Superior temporal gyrus (tissue), 1 donor: ENCODE data around the gene SOCS6.
"Not testable (repeated sequence)": the region's sequence is repeated elsewhere in the genome, so short reads cannot be mapped to it uniquely, and the experiment has no call there.

Experiments
- DNase-seq: peaks from one replicate; pipeline ENCODE4 v3.0.0-alpha.2; 2016; ENCODE audit errors: extremely low spot score

SOCS6 gene, protein sequence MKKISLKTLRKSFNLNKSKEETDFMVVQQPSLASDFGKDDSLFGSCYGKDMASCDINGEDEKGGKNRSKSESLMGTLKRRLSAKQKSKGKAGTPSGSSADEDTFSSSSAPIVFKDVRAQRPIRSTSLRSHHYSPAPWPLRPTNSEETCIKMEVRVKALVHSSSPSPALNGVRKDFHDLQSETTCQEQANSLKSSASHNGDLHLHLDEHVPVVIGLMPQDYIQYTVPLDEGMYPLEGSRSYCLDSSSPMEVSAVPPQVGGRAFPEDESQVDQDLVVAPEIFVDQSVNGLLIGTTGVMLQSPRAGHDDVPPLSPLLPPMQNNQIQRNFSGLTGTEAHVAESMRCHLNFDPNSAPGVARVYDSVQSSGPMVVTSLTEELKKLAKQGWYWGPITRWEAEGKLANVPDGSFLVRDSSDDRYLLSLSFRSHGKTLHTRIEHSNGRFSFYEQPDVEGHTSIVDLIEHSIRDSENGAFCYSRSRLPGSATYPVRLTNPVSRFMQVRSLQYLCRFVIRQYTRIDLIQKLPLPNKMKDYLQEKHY

DNA sequence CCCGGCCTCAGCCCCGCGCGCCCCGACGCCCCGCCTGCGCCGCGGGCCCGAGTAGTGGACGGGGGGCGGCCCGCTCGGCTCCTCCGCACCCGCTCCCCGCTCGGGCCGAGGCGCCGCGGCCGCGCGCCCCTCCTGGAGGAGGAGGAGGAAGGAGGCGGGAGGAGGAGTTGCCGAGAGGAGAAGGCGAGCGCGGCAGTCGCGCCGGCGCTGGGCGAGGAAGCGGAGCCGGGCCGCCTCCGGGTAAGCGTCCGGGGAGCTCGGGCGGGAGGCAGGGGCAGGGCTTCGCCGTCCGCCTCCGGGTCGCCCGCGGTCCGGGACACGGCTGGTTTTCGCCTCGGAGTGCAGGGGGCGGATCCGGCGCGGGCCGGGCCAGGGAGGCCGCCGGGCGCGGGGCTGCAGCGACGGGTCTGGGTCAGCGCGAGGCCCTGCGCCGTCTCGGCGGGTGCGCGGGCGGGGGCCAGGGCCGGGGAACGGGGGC lies at the start of gene SOCS6:
Gene SOCS6, plus strand, starts transcription at position 195 of the 478 bp plus-strand sequence. CDS start 35,624 bp downstream, outside the sequence.
- DNase-seq, result peak; percentile 39

DNA sequence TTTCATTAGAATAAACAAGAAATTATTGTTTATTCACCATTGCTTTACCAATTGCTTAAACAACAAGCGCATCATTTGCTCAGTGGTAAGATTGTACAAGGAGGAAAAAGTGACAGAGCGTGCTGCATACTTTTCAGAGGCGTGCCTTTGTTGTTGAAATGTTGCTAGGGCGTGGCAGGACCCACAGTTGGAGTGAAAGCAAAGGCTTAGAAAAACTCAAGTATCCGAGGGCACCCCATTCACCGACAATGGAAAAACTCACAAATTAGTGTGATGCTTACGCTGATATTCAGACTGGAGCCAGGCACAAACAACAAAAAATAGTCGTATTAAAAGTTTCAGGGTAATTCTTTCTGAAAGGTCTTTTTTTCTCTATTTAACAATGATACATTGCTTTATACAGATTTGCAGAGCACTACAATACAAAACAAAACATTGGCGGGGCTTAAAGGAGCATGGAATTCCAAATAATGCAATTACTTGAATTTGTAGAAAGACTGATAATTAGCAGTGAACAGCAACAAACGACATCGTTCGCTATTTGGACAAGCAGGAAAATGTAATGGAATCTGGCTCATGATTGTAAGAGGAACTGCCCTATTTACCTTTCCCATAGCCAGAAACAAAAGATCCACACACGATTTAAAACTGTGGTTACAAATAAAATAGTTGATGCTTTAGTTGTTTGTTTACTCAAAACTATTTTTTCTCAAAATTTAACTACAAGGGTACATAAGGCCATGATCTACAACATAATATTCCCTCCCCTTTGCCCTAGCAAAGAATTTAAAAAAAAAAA lies 45.5 kb upstream of the SOCS6 start:
- no peak for DNase-seq

DNA sequence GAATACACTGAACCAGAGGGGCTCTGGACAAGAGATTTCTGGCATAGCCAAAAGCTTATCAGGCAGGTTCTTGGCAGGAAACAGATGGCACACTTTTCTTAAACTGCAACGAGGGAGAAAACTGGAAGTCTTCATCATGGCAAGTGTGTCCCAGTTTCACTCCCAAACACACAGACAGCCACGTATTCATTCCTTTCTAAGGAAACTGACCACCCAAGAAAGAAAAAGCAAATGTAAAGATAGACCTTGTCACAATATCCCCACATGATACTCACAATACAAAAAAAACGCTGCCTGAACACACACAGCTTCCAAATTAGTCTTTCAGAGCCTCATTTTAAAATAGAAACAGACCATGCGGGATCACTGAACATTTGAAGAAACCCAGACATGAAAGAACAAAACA lies 42.8 kb upstream of the SOCS6 start:
- DNase-seq, result peak; percentile 60

DNA sequence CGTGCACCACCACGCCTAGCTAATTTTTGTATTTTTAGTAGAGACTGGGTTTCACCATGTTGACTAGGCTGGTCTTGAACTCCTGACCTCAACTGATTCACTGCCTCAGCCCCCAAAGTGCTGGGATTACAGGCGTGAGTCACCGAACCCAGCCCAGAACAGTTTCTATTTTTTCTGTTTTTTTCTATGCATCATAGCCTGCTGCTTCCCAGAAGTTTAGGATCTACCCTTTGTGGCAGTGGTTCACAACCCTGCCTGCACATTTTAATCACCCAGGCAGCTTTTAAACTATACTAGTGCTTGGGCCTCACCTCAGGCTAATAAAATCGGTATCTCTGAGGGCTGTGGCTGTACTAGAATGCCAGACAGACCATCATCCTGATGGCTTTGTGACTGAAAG lies 39.7 kb upstream of the SOCS6 start:
- no peak for DNase-seq

DNA sequence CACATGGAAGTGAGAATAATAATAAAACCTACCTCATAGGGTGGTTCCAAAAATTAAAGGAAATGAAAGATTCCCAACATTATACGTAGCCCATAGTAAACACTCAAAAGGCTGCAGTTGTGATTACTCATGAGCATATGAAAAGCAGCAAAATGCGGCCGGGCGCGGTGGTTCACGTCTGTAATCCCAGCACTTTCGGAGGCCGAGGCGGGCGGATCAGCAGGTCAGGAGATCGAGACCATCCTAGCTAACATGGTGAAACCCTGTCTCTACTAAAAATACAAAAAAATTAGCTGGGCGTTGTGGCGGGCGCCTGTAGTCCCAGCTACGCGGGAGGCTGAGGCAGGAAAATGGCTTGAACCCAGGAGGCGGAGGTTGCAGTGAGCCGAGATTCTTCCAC lies 39.0 kb upstream of the SOCS6 start:
- DNase-seq, result not testable (repeated sequence)

DNA sequence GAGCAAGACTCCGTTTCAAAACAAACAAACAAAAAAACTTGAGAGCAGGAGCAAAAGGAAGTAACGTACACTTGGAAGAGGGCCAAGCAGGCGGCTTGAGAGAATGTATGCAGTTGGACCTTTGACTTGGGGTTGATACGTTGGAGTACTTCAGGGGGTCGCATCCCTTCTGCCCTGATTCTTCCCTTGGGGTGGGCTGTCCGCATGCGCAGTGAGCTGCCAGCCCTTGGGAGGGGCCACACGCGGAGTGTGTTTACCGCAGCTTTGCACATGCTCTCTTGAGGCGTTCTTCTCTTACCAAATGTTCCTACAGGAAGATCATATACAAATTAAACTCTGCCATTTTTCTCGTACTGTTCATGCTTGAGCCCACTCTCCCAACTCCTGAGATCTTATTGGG lies 38.1 kb upstream of the SOCS6 start:
- DNase-seq, result no peak

DNA sequence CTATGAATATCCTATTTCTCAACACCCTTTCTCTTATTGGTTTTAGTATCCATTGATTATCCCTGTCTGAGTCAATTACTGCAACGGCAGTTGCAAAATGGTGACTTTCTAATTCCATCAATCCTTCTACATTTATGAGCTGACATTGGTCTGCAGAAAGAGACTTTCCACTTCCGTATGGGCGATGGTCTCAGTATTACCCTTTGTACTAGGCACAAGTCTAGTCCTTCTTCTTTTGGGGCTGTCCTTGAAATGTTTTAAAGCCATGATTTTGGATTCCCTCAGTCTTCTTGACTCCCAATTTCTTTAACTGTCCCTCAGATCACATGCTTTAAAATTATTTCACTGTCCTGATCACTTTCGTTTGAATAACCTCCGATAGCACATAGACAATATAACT lies 32.7 kb upstream of the SOCS6 start:
- peak; percentile 40 for DNase-seq

DNA sequence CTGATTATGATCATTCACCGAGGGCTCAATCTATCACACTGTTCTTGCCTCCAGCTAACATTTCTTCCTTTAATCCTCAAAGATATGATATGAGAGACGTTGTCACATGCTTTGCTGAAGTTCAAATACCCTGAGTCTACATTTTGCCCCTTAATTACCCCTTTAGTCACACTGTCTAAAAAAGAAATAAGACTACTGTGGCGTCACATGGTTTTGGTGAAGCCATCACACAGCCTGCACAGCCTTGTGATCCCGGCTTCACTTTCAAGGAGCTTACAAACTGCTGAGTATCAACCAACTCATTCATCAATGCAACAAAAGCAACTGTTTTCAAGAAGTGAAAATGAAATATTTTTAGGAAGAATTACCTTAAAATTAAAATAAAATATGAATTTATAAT lies 31.9 kb upstream of the SOCS6 start:
- peak; percentile 45 for DNase-seq

DNA sequence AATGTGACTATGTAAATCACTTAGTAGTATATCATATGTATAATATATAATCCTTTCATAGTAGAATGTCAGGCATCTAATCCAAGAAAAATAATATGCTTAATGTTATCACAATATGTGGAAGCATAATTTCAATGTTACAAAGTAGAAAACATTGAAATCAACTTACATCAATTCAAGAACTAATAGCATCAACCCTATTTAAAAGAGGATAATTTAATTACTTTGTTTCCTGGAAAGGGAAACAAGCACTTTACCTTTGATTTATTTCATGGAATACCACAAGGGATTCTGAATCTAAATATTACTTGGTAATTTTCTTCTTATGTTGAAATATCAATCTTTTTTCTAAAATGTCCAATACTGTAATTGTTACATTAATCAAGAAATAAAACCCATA lies 30.6 kb upstream of the SOCS6 start:
- DNase-seq, result no peak

DNA sequence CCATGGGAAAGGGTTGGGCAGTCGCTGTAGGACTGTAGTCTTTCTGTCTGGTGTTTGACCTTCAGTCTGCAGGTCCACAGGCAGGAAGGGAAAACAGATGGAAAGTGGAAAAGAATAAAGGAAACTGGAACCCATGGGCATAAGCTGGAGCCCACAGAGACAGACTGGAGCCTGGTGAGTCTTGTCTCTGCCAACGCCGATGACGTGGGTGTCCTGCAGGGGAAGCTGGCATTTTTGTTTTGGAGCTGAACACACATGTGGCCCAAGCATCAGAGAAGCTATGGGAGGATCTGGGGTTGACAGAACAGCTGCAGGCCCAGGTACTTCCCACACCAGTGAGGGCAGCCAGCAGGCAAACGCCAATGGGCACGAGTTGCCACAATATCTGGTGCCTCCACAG lies 28.2 kb upstream of the SOCS6 start:
- DNase-seq, result no peak

DNA sequence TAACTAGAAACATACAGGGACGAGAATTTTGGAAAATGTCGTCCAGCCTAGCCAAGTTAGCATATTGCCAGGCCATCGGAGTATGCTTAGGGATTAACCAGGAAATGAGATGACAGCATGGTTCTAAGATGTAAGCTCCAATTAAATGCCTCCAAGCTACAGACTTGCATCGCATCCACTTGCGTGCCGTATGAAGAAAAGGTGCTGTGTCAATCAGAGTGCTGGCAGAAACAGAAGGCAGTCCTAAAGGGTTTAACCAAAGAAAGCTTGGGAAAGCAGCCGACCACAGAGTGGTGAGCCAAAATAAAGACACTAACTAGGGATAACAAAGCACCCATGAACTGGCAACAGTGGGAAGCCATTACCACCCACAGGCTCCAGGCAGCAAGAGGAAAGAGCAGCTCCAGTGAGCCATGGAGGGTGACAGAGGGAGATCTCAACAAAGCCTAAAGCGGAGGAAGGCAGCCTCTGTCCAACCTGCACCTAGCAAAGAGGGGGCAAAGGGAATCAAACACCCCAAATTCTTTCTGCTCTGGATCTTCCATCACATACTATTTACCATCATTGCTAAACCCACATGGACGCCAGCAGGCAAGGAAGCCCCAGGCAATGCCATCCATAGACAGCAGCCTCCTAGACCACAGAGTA lies 27.6 kb upstream of the SOCS6 start:
- no peak for DNase-seq

DNA sequence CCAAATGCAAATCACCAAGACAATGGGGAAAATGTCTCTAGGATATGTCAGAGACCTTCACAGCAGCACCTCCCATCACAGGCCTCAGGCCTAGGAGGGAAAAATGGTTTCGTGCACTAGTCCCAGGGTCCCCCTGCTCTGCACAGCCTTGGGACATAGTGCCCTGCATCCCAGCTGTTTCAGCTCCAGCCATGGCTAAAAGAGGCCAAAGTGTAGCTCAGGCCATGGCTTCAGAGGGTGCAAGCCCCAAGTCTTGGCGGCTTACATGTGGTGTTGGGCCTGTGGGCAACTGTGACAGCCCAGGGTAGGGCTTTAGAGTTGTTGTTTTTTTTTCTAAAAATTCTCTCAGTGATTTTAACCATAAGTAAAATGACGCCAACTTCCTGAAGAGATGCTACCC lies 25.5 kb upstream of the SOCS6 start:
- DNase-seq, result no peak

DNA sequence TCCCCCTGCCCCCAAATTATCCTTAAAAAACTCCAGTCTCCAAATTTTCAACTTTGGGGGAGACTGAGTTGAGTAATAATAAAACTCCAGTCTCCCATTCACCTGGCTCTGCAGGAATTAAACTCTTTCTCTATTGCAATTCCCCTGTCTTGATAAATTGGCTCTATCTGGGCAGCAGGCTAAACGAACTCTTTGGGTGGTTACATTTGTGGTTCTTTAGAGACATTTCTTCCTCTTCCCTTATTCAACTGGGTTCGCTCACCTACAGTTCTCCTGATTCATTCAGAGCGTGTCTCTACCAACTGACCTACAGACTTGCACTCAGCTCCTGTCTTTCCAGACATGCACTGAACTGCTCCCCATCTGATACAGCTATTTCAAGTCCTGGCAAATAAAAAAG lies 17.1 kb upstream of the SOCS6 start:
- DNase-seq, result no peak

DNA sequence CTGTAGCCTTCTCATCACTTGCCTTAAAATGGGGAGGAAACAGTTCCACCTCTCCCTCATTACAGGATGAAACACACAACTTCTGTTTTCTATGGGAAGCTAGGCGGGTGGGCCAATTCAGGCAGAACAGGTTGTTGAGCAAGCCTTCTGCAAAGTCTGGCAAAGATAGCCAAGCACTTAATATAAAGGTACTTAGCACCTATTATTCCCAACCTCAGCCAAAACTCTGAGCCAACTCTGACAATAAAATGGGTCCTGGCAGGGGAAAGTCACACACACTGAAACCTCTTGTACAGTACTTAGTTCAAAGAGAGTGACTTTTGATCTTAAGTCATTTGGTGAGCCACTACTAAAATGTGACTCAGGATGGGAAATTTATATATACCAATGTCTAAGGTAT lies 15.8 kb upstream of the SOCS6 start:
- no peak for DNase-seq

DNA sequence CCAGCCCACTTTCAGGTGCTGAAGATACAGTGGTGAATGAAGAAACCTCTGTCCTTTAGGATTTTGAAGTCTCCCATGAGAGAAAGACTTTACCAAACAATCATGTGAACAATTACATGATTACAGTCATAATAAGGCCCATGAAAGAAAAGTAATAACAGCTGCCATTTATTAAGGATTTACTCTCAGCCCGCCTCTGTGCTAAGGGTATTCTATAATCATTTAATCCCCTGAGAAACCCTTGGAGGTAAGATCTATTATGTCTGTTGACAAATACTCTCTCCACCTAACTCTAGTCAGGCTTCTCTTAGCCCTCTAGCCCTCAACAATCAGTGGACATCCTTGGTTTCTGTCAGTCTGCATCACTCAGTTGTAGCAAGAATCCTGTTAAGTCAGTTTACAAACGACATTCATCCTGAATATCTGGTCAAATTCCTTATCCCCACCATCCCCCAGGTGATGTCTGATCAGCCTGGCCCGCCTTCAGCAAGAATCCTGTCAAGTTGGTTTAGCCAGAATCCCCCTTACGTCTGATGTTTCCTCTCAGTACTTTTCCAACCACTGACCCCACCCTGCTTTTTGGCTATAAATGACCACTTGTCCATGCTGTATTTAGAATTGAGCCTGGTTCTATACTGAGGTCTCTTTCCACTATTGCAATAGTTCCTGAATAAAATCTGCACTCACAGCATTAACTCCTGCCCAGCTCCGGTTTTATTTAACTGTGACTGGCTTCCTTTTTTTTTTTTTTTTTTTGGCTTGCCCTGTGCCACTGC lies 12.2 kb upstream of the SOCS6 start:
- DNase-seq, result no peak

DNA sequence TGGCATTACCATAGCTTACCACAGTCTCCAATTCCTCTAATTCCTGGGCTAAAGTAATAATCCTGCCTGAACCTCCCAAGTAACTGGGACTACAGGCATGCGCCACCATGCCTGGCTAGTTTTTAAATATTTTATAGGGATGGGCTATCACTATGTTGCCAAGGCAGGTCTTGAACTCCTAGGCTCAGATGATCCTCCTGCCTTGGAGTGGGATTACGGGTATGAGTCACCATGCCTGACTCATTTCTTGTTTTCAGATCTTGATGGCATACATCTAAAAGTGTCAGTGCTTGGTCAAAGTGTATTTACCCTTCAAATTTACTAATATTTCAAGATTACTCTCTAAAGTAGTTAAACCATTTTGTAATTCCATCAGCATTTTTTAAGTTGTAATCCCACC lies 9.4 kb upstream of the SOCS6 start:
- DNase-seq, result no peak

DNA sequence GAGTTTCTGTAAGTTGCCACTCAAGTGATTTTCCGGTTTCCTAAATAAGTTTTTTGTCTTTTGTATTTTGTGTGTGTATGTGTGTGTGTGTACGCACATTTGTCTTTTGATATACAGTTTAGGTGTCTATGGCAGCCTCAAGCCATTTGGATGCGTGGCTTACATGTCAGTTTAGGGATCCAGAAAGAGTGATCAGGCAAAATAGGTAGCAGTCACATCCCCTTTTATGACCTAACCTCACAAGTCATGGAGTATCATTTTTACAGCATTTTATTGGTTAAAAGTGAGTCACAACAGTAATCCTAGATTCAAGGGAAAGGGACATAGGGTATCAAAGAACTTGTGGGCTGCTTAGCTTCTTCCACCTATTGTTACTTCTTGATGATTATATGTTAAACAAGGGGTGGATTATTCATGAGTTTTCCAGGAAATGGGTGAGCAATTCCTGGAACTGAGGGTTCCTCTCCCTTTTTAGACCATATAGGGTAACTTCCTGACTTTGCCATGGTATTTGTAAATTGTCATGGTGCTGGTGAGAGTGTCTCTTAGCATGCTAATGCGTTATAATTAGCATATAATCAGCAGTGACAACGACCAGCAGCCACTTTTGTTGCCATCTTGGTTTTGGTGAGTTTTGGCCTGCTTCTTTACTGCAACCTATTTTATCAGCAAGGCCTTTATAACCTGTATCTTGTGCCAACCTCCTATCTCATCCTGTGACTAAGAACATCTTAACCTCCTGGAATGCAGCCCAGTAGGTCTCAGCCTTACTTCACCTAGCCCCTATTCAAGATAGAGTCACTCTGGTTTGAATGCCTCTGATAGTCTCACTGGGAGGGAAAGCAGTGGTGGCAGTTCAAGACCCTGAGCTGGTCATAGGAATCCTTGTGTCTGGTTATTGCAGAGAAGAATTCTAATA lies 8.6 kb upstream of the SOCS6 start:
- no peak for DNase-seq

DNA sequence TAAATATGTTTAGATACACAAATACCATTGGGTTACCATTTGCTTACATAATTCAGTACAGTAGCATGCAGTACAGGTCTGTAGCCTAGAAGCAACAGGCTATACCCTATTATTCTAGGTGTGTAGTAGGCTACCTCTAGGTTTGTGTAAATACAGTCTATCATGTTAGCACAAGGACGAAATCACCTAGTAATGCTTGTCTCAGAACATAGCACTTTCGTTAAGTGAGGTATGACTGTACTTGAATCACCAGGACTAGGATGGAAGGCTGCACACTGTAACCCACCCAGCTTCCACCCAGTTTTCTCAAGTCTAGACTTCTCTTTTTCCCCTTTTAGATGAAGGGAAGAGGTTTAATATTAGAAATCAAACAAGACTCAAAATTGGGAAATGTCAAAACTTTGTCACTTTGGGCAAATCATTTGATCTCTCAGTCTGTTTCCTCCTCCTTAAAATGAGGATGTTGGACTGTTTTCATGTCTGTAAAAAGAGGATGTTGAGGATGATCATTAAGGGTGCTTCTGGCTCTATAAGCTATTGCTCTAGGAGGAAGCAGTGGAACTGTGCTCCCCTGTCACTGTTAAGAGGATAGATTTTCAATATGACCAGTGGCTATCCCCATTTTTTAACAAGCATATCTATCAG lies 3.7 kb upstream of the SOCS6 start:
- DNase-seq, result no peak

DNA sequence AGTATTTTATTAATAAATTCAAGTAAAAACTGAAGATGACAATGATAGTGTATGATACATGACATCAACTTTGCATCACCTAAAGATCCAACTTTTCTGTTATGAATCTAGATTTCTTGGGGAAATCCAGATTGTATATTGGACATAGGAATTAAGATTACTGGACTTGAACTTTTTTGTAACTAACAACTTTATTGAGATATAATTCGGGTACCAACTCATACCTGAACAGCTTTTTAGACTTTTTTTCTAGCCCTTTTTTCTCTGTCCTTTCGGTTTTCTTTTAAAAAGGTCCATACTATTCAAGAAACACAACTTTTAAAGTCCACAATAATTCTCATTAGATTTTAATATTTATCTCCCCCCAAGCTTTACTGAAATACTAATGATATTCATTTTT lies 1.1 kb upstream of the SOCS6 start:
- no peak for DNase-seq
